HepG2 (cell line): Measurements from ENCODE around the gene HECTD1. TPM values are rescaled to one million over a fixed set of nuclear protein-coding genes. Genes with fewer than 3 reads are reported as not detected.
A peak's percentile ranks its signal among the peaks of the same experiment; 100 is the strongest.

Experiments used
- BRCA1 ChIP-seq: sonication (generic); formaldehyde crosslinking; IDR thresholded peaks from 2 replicates; pipeline ENCODE4 v1.4.0; 2020; ENCODE audit warnings: missing genetic modification reagents
- GFI1 ChIP-seq: sonication (generic); formaldehyde crosslinking; IDR thresholded peaks from 2 replicates; pipeline ENCODE4 v1.5.0; 2020; ENCODE audit warnings: missing genetic modification reagents, mild to moderate bottlenecking, borderline replicate concordance
- HBP1 ChIP-seq: IDR thresholded peaks from 2 replicates; pipeline ENCODE4 v1.6.1; 2016; ENCODE audit warnings: low read depth, control low read depth
- HMGA1 ChIP-seq: sonication (generic); formaldehyde crosslinking; conservative IDR thresholded peaks from 2 replicates; pipeline ENCODE4 v1.4.0; 2020; ENCODE audit warnings: missing genetic modification reagents
- JUN ChIP-seq: sonication (generic); formaldehyde crosslinking; IDR thresholded peaks from 2 replicates; pipeline ENCODE4 v1.4.0; 2020; ENCODE audit warnings: mild to moderate bottlenecking, missing genetic modification reagents
- LCORL ChIP-seq, 2 experiments: fragments of 450-650 bp in 1 of 2; sonication (generic) in 1 of 2; formaldehyde crosslinking in 1 of 2; IDR thresholded peaks; 2 replicates each; pipeline versions ENCODE4 v1.5.0 to v1.6.1; 2017 to 2020; ENCODE audit warnings: antibody characterized with exemption in 1 of 2, missing genetic modification reagents in 1 of 2
- NFKBIZ ChIP-seq: IDR thresholded peaks from 2 replicates; pipeline ENCODE4 v1.6.1; 2018; ENCODE audit warnings: missing genetic modification reagents, missing compliant biosample characterization
- NKX3-1 ChIP-seq: sonication (generic); formaldehyde crosslinking; IDR thresholded peaks from 2 replicates; pipeline ENCODE4 v1.5.0; 2020; ENCODE audit warnings: missing genetic modification reagents
- NRL ChIP-seq: sonication (generic); formaldehyde crosslinking; IDR thresholded peaks from 2 replicates; pipeline ENCODE4 v1.5.0; 2020; ENCODE audit warnings: missing genetic modification reagents, mild to moderate bottlenecking, moderate library complexity, borderline replicate concordance
- PAF1 ChIP-seq: IDR thresholded peaks from 2 replicates; pipeline ENCODE4 v1.6.1; 2016; ENCODE audit warnings: missing genetic modification reagents, missing compliant biosample characterization
- SALL1 ChIP-seq: sonication (generic); formaldehyde crosslinking; IDR thresholded peaks from 2 replicates; pipeline ENCODE4 v1.8.0; 2022; ENCODE audit warnings: mild to moderate bottlenecking, missing genetic modification reagents
- SRSF1 ChIP-seq: fragments of 200-400 bp; formaldehyde crosslinking; optimal IDR thresholded peaks from 2 replicates; pipeline ENCODE3; 2017; ENCODE audit warnings: mild to moderate bottlenecking, low read depth, low read length, moderate library complexity
- ZBTB40 ChIP-seq, 2 experiments: fragments of 450-650 bp in 1 of 2; sonication (generic) in 1 of 2; formaldehyde crosslinking in 1 of 2; IDR thresholded peaks; 2 replicates each; pipeline versions ENCODE4 v1.6.1 to v1.8.0; 2016 to 2022; ENCODE audit warnings: antibody characterized with exemption in 1 of 2, mild to moderate bottlenecking in 1 of 2, missing genetic modification reagents in 1 of 2
- ZBTB44 ChIP-seq: sonication (generic); formaldehyde crosslinking; IDR thresholded peaks from 2 replicates; pipeline ENCODE4 v1.4.0; 2020; ENCODE audit warnings: missing genetic modification reagents
- ZNF3 ChIP-seq: IDR thresholded peaks from 2 replicates; pipeline ENCODE4 v1.7.0; 2017; ENCODE audit warnings: inconsistent platforms
- ZNF383 ChIP-seq: sonication (generic); formaldehyde crosslinking; IDR thresholded peaks from 2 replicates; pipeline ENCODE4 v1.4.0; 2020; ENCODE audit warnings: missing genetic modification reagents, mild to moderate bottlenecking, borderline replicate concordance
- ZNF431 ChIP-seq: sonication (generic); formaldehyde crosslinking; IDR thresholded peaks from 2 replicates; pipeline ENCODE4 v1.9.0; 2022; ENCODE audit warnings: missing genetic modification reagents, low read depth, mild to moderate bottlenecking, borderline replicate concordance
- ZNF451 ChIP-seq: sonication (generic); formaldehyde crosslinking; IDR thresholded peaks from 2 replicates; pipeline ENCODE4 v1.5.0; 2020; ENCODE audit warnings: mild to moderate bottlenecking, missing genetic modification reagents
- ZNF644 ChIP-seq: IDR thresholded peaks from 2 replicates; pipeline ENCODE4 v1.6.1; 2016; ENCODE audit warnings: low read depth
- ZNF660 ChIP-seq: sonication (generic); formaldehyde crosslinking; IDR thresholded peaks from 2 replicates; pipeline ENCODE4 v1.5.1; 2020; ENCODE audit warnings: mild to moderate bottlenecking, low read depth, missing genetic modification reagents, borderline replicate concordance
- polyA plus RNA-seq, 8 experiments: library from polyadenylated mRNA; depleted of rRNA in 3 of 8; stranded (reverse) in 7 of 8; unstranded in 1 of 8; fragments of >200 nt; fragmentation: Illumina TruSeq in 4 of 8; extraction: Trizol in 4 of 8; gene quantifications; 2 replicates each; pipeline versions ENCODE4 v1.2.1 to v1.2.3, GENCODE V29; 2011 to 2016; ENCODE audit warnings: low read depth in 4 of 8, missing spikeins in 1 of 8, mixed read lengths in 1 of 8; ENCODE audit not compliant: insufficient read depth in 1 of 8
- total RNA-seq, 5 experiments: library from RNA; depleted of rRNA; stranded (reverse); fragments of >200 nt; fragmentation: Illumina TruSeq; extraction: Trizol; gene quantifications; 2 replicates each; pipeline ENCODE4 v1.2.3, GENCODE V29; 2016; ENCODE audit warnings: low read depth in 1 of 5

Gene HECTD1
- total and polyA plus RNA-seq, 2 of the 13 experiments (the other 11 are each of a cell fraction or from before 2014, with no cell fraction given): 312 to 560 TPM

GRCh38 chr14:31252865-31253264 lies 45.3 kb upstream of the HECTD1 start (continued):
- TF ChIP-seq ZBTB44 (no peak), ZNF431 (no peak), LCORL (IDR thresholded peaks at IDR 0.05) (no peak), LCORL (CRISPR knock-in tag; IDR thresholded peaks at IDR 0.05) (no peak), HBP1 (no peak), ZBTB40 (IDR thresholded peaks at IDR 0.05) (no peak), ZBTB40 (CRISPR knock-in tag; IDR thresholded peaks at IDR 0.05) (0 out of 2 replicates have a peak, but pooled peaks have one; percentile 11), SALL1 (CRISPR knock-in tag) (peak; percentile 37; the same call in 1 of the 2 replicates), ZNF3 (CRISPR knock-in tag) (no peak), ZNF660 (CRISPR knock-in tag) (no peak), SRSF1 (no peak), ZNF451 (CRISPR knock-in tag) (no peak), PAF1 (CRISPR knock-in tag) (no peak), GFI1 (CRISPR knock-in tag) (no peak; the same call in 1 of the 2 replicates), NFKBIZ (CRISPR knock-in tag) (no peak), NKX3-1 (no peak), ZNF644 (CRISPR knock-in tag) (no peak), BRCA1 (no peak), NRL (CRISPR knock-in tag) (peak; percentile 89), JUN (CRISPR knock-in tag) (no peak), HMGA1 (CRISPR knock-in tag) (no peak), ZNF383 (CRISPR knock-in tag) (no peak)
